Osteocyte (in vitro differentiated cells): ENCODE data around the gene ZNF587B. TPM values are rescaled to one million over a fixed set of nuclear protein-coding genes. Genes with fewer than 3 reads are reported as not detected.
"Not testable (repeated sequence)": the region's sequence is repeated elsewhere in the genome, so short reads cannot be mapped to it uniquely, and the experiment has no call there.

ENCODE experiments used
- DNase-seq: peaks from one replicate; pipeline ENCODE4 v3.0.0; 2021; ENCODE audit warnings: mixed read lengths; ENCODE audit not compliant: unreplicated experiment; ENCODE audit errors: extremely low spot score
- H3K27ac Mint-ChIP-seq: one replicate; pipeline ENCODE4 v1.8.0; 2021; ENCODE audit warnings: mild to moderate bottlenecking, mixed read lengths; ENCODE audit not compliant: unreplicated experiment
- H3K27me3 Mint-ChIP-seq: one replicate; pipeline ENCODE4 v1.8.0; 2021; ENCODE audit warnings: mixed read lengths; ENCODE audit not compliant: unreplicated experiment
- H3K36me3 Mint-ChIP-seq: one replicate; pipeline ENCODE4 v1.8.0; 2021; ENCODE audit warnings: mixed read lengths; ENCODE audit not compliant: unreplicated experiment
- H3K4me1 Mint-ChIP-seq: one replicate; pipeline ENCODE4 v1.8.0; 2021; ENCODE audit warnings: mixed read lengths; ENCODE audit not compliant: unreplicated experiment
- H3K4me3 Mint-ChIP-seq: one replicate; pipeline ENCODE4 v1.8.0; 2021; ENCODE audit warnings: mild to moderate bottlenecking, moderate library complexity, mixed read lengths; ENCODE audit not compliant: unreplicated experiment
- H3K9me3 Mint-ChIP-seq: one replicate; pipeline ENCODE4 v1.8.0; 2021; ENCODE audit warnings: mixed read lengths; ENCODE audit not compliant: unreplicated experiment
- total RNA-seq: library from RNA; stranded (reverse); gene quantifications from 2 replicates; pipeline ENCODE4 v1.2.1, GENCODE V29; 2021
- TF ChIP-seq, protein P1 (sequence below): fragments of 200-600 bp; sonication (generic); IDR thresholded peaks from 2 replicates; pipeline ENCODE4 v1.5.0; 2021; ENCODE audit warnings: antibody characterized with exemption, mild to moderate bottlenecking, moderate library complexity

ZNF587B gene
- total RNA-seq, 1 donor from 2014 or later = 14.4 TPM

DNA sequence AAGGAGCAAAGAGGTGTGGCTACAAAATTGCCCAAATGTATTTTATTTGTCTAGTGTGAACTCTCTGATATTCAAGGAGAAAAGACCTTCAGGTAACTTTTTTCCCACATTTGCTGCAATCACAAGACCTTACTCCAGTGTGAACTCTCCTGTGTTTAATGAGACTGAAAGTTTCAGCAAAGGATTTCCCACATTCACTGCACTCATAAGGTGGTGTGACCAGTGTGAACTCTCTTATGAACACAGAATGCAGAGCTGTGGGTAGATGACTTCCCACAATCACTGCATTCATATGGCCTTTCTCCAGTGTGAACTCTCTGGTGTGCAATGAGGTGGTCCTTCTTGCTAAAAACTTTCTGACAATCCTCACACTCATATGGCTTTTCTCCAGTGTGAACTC, 42.4 kb downstream of the ZNF587B start:
- H3K36me3 Mint-ChIP-seq = peaks cover 63% of the 10 kb centered on the region
- no peaks in the 10 kb centered on the region for H3K4me1 Mint-ChIP-seq
- H3K9me3 Mint-ChIP-seq = peaks cover 15% of the 10 kb centered on the region
- DNase-seq = no peak
- H3K27me3 Mint-ChIP-seq = no peaks in the 10 kb centered on the region
- no peak overlapping the region for H3K27ac Mint-ChIP-seq
- TF ChIP-seq, protein P1, sequence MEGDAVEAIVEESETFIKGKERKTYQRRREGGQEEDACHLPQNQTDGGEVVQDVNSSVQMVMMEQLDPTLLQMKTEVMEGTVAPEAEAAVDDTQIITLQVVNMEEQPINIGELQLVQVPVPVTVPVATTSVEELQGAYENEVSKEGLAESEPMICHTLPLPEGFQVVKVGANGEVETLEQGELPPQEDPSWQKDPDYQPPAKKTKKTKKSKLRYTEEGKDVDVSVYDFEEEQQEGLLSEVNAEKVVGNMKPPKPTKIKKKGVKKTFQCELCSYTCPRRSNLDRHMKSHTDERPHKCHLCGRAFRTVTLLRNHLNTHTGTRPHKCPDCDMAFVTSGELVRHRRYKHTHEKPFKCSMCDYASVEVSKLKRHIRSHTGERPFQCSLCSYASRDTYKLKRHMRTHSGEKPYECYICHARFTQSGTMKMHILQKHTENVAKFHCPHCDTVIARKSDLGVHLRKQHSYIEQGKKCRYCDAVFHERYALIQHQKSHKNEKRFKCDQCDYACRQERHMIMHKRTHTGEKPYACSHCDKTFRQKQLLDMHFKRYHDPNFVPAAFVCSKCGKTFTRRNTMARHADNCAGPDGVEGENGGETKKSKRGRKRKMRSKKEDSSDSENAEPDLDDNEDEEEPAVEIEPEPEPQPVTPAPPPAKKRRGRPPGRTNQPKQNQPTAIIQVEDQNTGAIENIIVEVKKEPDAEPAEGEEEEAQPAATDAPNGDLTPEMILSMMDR = no peak
- H3K4me3 Mint-ChIP-seq = no peak overlapping the region

- not testable (repeated sequence) for H3K27me3 Mint-ChIP-seq, DNase-seq, H3K27ac Mint-ChIP-seq, H3K4me3 Mint-ChIP-seq, H3K4me1 Mint-ChIP-seq
- peaks cover 15% of the 10 kb centered on the region for H3K9me3 Mint-ChIP-seq
- H3K36me3 Mint-ChIP-seq = peaks cover 60% of the 10 kb centered on the region
These were observed 44.0 kb downstream of the ZNF587B start for GRCh38 chr19:57873883-57874799.

DNA sequence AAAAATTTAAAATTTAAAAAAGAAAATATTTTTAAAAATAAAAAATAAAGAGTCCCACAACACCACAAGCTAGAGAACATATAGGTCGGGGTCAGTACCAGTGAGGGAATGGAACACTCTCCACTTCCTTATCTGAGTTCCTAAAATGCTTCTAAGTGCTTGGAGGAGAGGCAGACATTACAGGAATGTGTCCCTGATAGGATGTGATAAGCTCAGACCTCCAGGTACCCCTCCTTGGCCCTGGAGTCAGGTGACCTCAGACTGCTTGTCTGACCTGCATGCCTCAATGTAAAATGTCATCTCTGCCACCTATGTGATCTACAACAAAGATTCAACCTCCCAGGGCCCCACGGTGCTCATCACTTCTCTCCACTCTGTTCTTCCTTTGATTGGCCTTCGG, 55.9 kb downstream of the ZNF587B start:
- peaks cover 39% of the 10 kb centered on the region for H3K36me3 Mint-ChIP-seq
- H3K27ac Mint-ChIP-seq = no peak overlapping the region
- H3K27me3 Mint-ChIP-seq = no peaks in the 10 kb centered on the region
- TF ChIP-seq, protein P1 = no peak
- H3K9me3 Mint-ChIP-seq = peaks cover 18% of the 10 kb centered on the region
- peaks cover 21% of the 10 kb centered on the region for H3K4me1 Mint-ChIP-seq
- no peak for DNase-seq
- H3K4me3 Mint-ChIP-seq = no peak overlapping the region

DNA sequence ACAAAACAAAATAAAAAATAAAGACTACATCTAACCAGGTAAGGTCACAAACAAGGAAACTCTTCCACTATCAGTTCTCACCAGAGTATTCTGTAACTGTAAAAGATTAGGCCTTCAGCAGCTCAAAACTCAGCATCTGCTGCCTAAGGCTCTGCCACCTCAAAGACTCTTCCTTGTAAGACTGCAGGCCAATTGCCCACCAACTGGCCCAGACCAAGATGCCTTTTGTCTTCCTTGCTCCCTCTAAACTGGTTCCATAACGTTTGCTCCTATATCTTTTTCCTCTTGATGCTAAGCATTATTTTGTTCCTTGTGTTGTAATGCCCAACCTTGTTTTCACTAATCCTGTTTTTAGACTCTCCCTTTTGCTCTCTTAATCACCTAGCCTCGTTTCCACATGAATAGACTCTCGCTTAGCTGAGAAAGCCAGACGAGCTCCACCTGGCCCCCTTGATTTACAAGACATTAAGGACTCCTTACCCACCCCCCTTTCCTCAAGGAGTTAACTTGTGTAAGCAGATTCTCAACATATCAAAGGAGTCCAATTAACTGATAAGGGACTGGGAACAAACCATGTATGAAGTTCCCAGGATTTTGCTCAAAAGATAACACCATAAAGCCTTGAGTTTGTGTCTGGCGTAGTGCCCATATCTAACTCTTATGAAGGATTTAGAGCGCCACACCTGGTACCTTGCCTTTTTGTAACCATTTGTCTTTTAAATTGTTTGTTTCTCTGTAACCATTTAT, 57.3 kb downstream of the ZNF587B start:
- peaks cover 21% of the 10 kb centered on the region for H3K9me3 Mint-ChIP-seq
- H3K4me1 Mint-ChIP-seq = peaks cover 21% of the 10 kb centered on the region
- no peak for DNase-seq
- H3K4me3 Mint-ChIP-seq = peak overlapping the region; percentile 90
- H3K36me3 Mint-ChIP-seq = peaks cover 39% of the 10 kb centered on the region
- TF ChIP-seq, protein P1 = no peak
- H3K27me3 Mint-ChIP-seq = no peaks in the 10 kb centered on the region
- H3K27ac Mint-ChIP-seq = no peak overlapping the region

GRCh38 chr19:57888107-57888559, 58.0 kb downstream of the ZNF587B start:
- H3K4me3 Mint-ChIP-seq = peak overlapping the region; percentile 90
- peaks cover 36% of the 10 kb centered on the region for H3K36me3 Mint-ChIP-seq
- H3K4me1 Mint-ChIP-seq = peaks cover 20% of the 10 kb centered on the region
- peaks cover 21% of the 10 kb centered on the region for H3K9me3 Mint-ChIP-seq
- H3K27me3 Mint-ChIP-seq = no peaks in the 10 kb centered on the region
- TF ChIP-seq, protein P1 = no peak
- DNase-seq = no peak
- H3K27ac Mint-ChIP-seq = peak overlapping the region; percentile 78
